Smooth muscle cell (in vitro differentiated cells): ENCODE data around the gene AKAP9. TPM values are rescaled to one million over a fixed set of nuclear protein-coding genes. Genes with fewer than 3 reads are reported as not detected.
"Not testable (repeated sequence)": the region's sequence is repeated elsewhere in the genome, so short reads cannot be mapped to it uniquely, and the experiment has no call there.

ENCODE experiments used
- DNase-seq: peaks from one replicate; lab custom pipeline; 2025; ENCODE audit not compliant: unreplicated experiment; lab: John Stamatoyannopoulos, UW
- H2AFZ ChIP-seq: fragments of 200-600 bp; sonication (generic); 2 replicates; pipeline ENCODE4 v1.6.0; 2016; ENCODE audit warnings: antibody characterized with exemption, low read depth, mild to moderate bottlenecking
- H3F3A ChIP-seq: fragments of 200-600 bp; sonication (generic); 2 replicates; pipeline ENCODE4 v1.6.0; 2017; ENCODE audit warnings: antibody characterized with exemption, low read depth
- H3K27ac ChIP-seq: fragments of 200-600 bp; sonication (generic); 2 replicates; pipeline ENCODE4 v1.5.1; 2016; ENCODE audit warnings: low read depth, mild to moderate bottlenecking
- H3K27me3 ChIP-seq: fragments of 200-600 bp; sonication (generic); 2 replicates; pipeline ENCODE4 v1.6.1; 2016; ENCODE audit warnings: low read depth, mild to moderate bottlenecking
- H3K36me3 ChIP-seq: fragments of 200-600 bp; sonication (generic); 2 replicates; pipeline ENCODE4 v1.5.1; 2016; ENCODE audit warnings: low read depth
- H3K4me1 ChIP-seq: fragments of 200-600 bp; sonication (generic); 2 replicates; pipeline ENCODE4 v1.5.1; 2016; ENCODE audit warnings: low read depth
- H3K4me2 ChIP-seq: fragments of 200-600 bp; sonication (generic); 2 replicates; pipeline ENCODE4 v1.6.0; 2016; ENCODE audit warnings: mild to moderate bottlenecking
- H3K4me3 ChIP-seq: fragments of 200-600 bp; sonication (generic); 2 replicates; pipeline ENCODE4 v1.5.1; 2016; ENCODE audit warnings: mild to moderate bottlenecking
- H3K79me2 ChIP-seq: fragments of 200-600 bp; sonication (generic); 2 replicates; pipeline ENCODE4 v1.6.0; 2016; ENCODE audit warnings: low read depth, mild to moderate bottlenecking
- H3K9ac ChIP-seq: fragments of 200-600 bp; sonication (generic); 2 replicates; pipeline ENCODE4 v1.6.0; 2016; ENCODE audit warnings: low read depth
- H3K9me3 ChIP-seq: fragments of 200-600 bp; sonication (generic); replicated peaks from 2 replicates; pipeline ENCODE4 v1.5.1; 2016; ENCODE audit warnings: low read depth
- H4K20me1 ChIP-seq: fragments of 200-600 bp; sonication (generic); 2 replicates; pipeline ENCODE4 v1.6.0; 2016; ENCODE audit warnings: low read depth
- CTCF ChIP-seq: fragments of 200-600 bp; sonication (generic); IDR thresholded peaks from 2 replicates; pipeline ENCODE4 v1.5.1; 2017; ENCODE audit warnings: borderline replicate concordance, mild to moderate bottlenecking, antibody characterized with exemption; ENCODE audit not compliant: insufficient read depth, poor library complexity, severe bottlenecking
- WGBS: methylation state at CpG from one replicate; pipeline ENCODE4 v1.1.7; 2016; ENCODE audit warnings: low lambda C conversion rate; 5-methylcytosine and 5-hydroxymethylcytosine counted together
- polyA plus RNA-seq: library from polyadenylated mRNA; unstranded; fragments of >200 nt; fragmentation: Nextera tagmentation; extraction: Ambion mirVana; gene quantifications from 2 replicates; pipeline ENCODE4 v1.2.1, GENCODE V29; 2016
- total RNA-seq: library from RNA; depleted of rRNA; stranded (reverse); fragments of >200 nt; gene quantifications from 2 replicates; pipeline ENCODE4 v1.2.3, GENCODE V29; 2014

Gene AKAP9
- total and polyA plus RNA-seq, 2 experiments from 2014 or later, result 41.7 to 57.8 TPM

- peak overlapping the region; percentile 86 for H3K4me3 ChIP-seq
- no peak for TF ChIP-seq CTCF
- WGBS, result 80% methylated on average over 2 of the region's 2 CpGs
- peak overlapping the region; percentile 88 for H3K4me2 ChIP-seq
- no peaks in the 10 kb centered on the region for H3F3A ChIP-seq
- DNase-seq, result no peak
- peaks cover 55% of the 10 kb centered on the region for H4K20me1 ChIP-seq
- H3K9me3 ChIP-seq, result no peaks in the 10 kb centered on the region
- no peaks in the 10 kb centered on the region for H3K36me3 ChIP-seq
- H3K4me1 ChIP-seq, result peaks cover 15% of the 10 kb centered on the region
- no peak overlapping the region for H3K27ac ChIP-seq
- no peak overlapping the region for H3K9ac ChIP-seq
- no peak overlapping the region for H2AFZ ChIP-seq
- peaks cover 55% of the 10 kb centered on the region for H3K79me2 ChIP-seq
- H3K27me3 ChIP-seq, result no peaks in the 10 kb centered on the region
These were observed 1.6 kb downstream of the AKAP9 start for GRCh38 chr7:91942312-91942711.

DNA sequence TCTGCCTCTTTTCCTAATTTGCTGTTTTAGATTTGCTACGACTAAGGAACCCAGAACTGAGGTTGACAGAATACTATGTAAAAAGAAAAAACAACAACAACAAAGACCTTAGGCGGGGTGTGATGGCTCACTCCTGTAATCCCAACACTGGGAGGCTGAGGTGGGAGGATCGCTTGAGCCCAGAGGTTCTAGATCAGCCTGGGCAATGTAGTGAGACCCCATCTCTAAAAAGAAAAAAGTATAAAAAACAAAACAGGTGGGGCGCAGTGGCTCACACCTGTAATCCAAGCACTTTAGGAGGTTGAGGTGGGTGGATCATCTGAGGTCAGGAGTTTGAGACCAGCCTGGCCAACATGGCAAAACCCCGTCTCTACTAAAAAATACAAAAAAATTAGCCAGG is 4.3 kb downstream of the AKAP9 start:
- H3K27ac ChIP-seq, H3K4me3 ChIP-seq, H3K4me2 ChIP-seq, H3K36me3 ChIP-seq, DNase-seq, H3F3A ChIP-seq, H2AFZ ChIP-seq, H3K9ac ChIP-seq, H3K27me3 ChIP-seq, H3K9me3 ChIP-seq: not testable (repeated sequence)
- H3K4me1 ChIP-seq, result peaks cover 19% of the 10 kb centered on the region
- peaks cover 82% of the 10 kb centered on the region for H3K79me2 ChIP-seq
- 93% methylated on average over 5 of the region's 5 CpGs for WGBS
- peaks cover 82% of the 10 kb centered on the region for H4K20me1 ChIP-seq

DNA sequence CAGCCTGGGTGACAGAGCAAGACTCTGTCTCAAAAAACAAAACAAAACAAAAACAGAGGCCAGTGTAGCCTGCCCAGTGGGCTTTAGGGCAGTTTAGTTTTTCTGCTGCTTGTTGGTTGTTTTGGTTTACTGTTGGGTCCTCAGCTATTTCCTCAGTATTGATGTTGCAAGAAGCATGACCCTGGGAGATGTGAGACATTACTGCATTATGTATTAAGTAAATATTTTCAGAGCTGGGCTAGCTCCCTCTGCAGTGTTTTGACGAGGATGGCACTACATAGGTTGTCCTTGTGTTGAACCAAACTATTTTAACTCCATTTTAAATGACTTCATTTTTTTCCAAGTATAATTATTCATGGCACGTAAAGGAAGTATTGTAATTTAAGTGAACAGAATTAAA is 4.8 kb downstream of the AKAP9 start:
- TF ChIP-seq CTCF, result no peak
- H3K9ac ChIP-seq, result no peak overlapping the region

DNA sequence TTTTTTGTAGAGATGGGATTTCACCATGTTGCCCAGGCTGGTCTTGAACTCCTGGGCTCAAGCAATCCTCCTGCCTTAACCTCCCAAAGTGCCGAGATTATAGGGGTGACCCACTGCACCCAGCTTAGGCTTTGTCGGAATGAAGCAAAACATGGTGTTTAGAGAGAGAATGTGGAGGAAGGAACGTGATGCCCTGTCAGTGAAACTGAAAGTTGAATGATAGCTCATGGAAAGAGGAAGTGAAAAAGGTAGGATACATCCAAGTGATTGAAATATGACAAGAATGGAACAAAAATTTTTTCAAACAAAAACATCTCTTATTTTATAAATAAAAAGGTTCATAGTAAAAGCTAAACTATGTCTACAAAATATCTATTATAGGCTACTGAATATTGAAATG is 5.9 kb downstream of the AKAP9 start:
- Histone ChIP-seq H3K4me2 (no peak overlapping the region), H3K9ac (no peak overlapping the region), H4K20me1 (peaks cover 98% of the 10 kb centered on the region), H3F3A (no peaks in the 10 kb centered on the region), H3K4me3 (no peak overlapping the region), H3K27me3 (no peaks in the 10 kb centered on the region), H3K27ac (no peak overlapping the region), H3K79me2 (peaks cover 98% of the 10 kb centered on the region), H2AFZ (no peak overlapping the region), H3K9me3 (no peaks in the 10 kb centered on the region), H3K36me3 (no peaks in the 10 kb centered on the region), H3K4me1 (peaks cover 19% of the 10 kb centered on the region)
- WGBS, result 96% methylated on average over 3 of the region's 3 CpGs
- TF ChIP-seq CTCF, result no peak
- DNase-seq, result no peak

More for the DNA sequence above, 4.8 kb downstream of the AKAP9 start:
- H3K79me2 ChIP-seq, result peaks cover 87% of the 10 kb centered on the region
- H3K27ac ChIP-seq, result no peak overlapping the region
- H3K4me3 ChIP-seq, result no peak overlapping the region
- no peaks in the 10 kb centered on the region for H3K36me3 ChIP-seq
- DNase-seq, result no peak
- H3K27me3 ChIP-seq, result no peaks in the 10 kb centered on the region
- H4K20me1 ChIP-seq, result peaks cover 87% of the 10 kb centered on the region
- H2AFZ ChIP-seq, result no peak overlapping the region
- H3K9me3 ChIP-seq, result no peaks in the 10 kb centered on the region
- WGBS, result 70% methylated on average over 2 of the region's 2 CpGs
- H3K4me1 ChIP-seq, result peaks cover 19% of the 10 kb centered on the region
- no peaks in the 10 kb centered on the region for H3F3A ChIP-seq
- H3K4me2 ChIP-seq, result no peak overlapping the region
